Endodermal cell (in vitro differentiated cells): ENCODE results near the gene TPCN2. TPM values are rescaled to one million over a fixed set of nuclear protein-coding genes. Genes with fewer than 3 reads are reported as not detected.

Experiments used
- DNase-seq: peaks from one replicate; pipeline ENCODE4 v3.0.0-alpha.2; 2017
- H3K27ac ChIP-seq: 2 replicates; pipeline ENCODE4 v1.5.1; 2013; ENCODE audit warnings: mild to moderate bottlenecking, low read depth, low read length, moderate library complexity
- H3K27me3 ChIP-seq: 2 replicates; pipeline ENCODE4 v1.6.1; 2013; ENCODE audit warnings: mild to moderate bottlenecking, low read length, moderate library complexity; ENCODE audit not compliant: insufficient read depth, control insufficient read depth, poor library complexity, severe bottlenecking
- H3K36me3 ChIP-seq: 2 replicates; pipeline ENCODE4 v1.7.0; 2013; ENCODE audit warnings: mild to moderate bottlenecking, low read length, moderate library complexity; ENCODE audit not compliant: control insufficient read depth, insufficient read depth
- H3K4me1 ChIP-seq: one replicate; pipeline ENCODE4 v1.7.0; 2013; ENCODE audit warnings: low read length; ENCODE audit not compliant: control insufficient read depth, insufficient read depth
- H3K4me3 ChIP-seq: 2 replicates; pipeline ENCODE4 v1.5.1; 2013; ENCODE audit warnings: mild to moderate bottlenecking, low read length, moderate library complexity
- H3K9ac ChIP-seq: 2 replicates; pipeline ENCODE4 v1.6.1; 2013; ENCODE audit warnings: mild to moderate bottlenecking, low read length, moderate library complexity; ENCODE audit not compliant: poor library complexity, severe bottlenecking; ENCODE audit errors: extremely low read depth
- H3K9me3 ChIP-seq: 2 replicates; pipeline ENCODE4 v1.6.1; 2013; ENCODE audit warnings: mild to moderate bottlenecking, low read length, moderate library complexity; ENCODE audit not compliant: control insufficient read depth
- H3K27ac Mint-ChIP-seq: 2 replicates; pipeline ENCODE4 v1.8.0; 2020; ENCODE audit warnings: mixed read lengths
- H3K27me3 Mint-ChIP-seq: 2 replicates; pipeline ENCODE4 v1.8.0; 2021; ENCODE audit warnings: mild to moderate bottlenecking, mixed read lengths; ENCODE audit not compliant: insufficient read depth
- H3K36me3 Mint-ChIP-seq: 2 replicates; pipeline ENCODE4 v1.8.0; 2020; ENCODE audit warnings: low read depth, mixed read lengths
- H3K4me1 Mint-ChIP-seq: 2 replicates; pipeline ENCODE4 v1.8.0; 2020; ENCODE audit warnings: mixed read lengths
- H3K4me3 Mint-ChIP-seq: 2 replicates; pipeline ENCODE4 v1.8.0; 2020; ENCODE audit warnings: mild to moderate bottlenecking, moderate library complexity, mixed read lengths
- H3K9me3 Mint-ChIP-seq: 2 replicates; pipeline ENCODE4 v1.8.0; 2020; ENCODE audit warnings: mild to moderate bottlenecking, mixed read lengths
- WGBS, 2 experiments: methylation state at CpG; one replicate each; pipeline versions ENCODE4 v1.1.5 to v1.1.7; 2013; ENCODE audit warnings: missing lambda C conversion rate in 2 of 2, mixed read lengths in 1 of 2; ENCODE audit not compliant: insufficient coverage in 1 of 2, insufficient read length in 1 of 2; 5-methylcytosine and 5-hydroxymethylcytosine counted together
- total RNA-seq, 2 donors: library from RNA; stranded (reverse); fragmentation: NEBNext Ultra II Directional in 1 of 2; extraction: Animal tissue kit (Norgen Biotek cat#: 25700) in 1 of 2; gene quantifications; 2 replicates in 1 of 2; 3 replicates in 1 of 2; pipeline ENCODE4 v1.2.1, GENCODE V29; 2021
- TF ChIP-seq, protein P1 (sequence below): fragments of 200-600 bp; sonication (generic); conservative IDR thresholded peaks from 2 replicates; pipeline ENCODE4 v1.5.0; 2021; ENCODE audit warnings: antibody characterized with exemption, mild to moderate bottlenecking

The TPCN2 gene
- total RNA-seq, 2 donors from 2014 or later: 20.7 to 27.9 TPM

DNA sequence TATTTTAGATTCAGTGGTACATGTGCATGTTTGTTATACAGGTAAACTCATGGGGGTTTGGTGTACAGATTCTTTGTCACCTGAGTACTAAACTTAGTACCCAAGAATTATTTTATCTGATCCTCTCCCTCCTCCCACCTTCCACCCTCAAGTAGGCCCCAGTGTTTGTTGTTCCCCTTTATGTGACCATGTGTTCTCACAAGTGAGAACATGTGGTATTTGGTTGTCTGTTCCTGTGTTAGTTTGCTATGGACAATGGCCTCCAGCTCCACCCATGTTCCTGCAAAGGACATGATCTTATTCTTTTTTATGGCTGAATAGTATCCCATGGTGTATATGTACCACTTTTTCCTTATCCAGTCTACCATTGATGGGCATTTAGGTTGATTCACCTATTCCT is 113.8 kb downstream of the TPCN2 start:
- no peak overlapping the region for H3K4me3 ChIP-seq
- H3K9me3 Mint-ChIP-seq: peaks cover 5% of the 10 kb centered on the region

DNA sequence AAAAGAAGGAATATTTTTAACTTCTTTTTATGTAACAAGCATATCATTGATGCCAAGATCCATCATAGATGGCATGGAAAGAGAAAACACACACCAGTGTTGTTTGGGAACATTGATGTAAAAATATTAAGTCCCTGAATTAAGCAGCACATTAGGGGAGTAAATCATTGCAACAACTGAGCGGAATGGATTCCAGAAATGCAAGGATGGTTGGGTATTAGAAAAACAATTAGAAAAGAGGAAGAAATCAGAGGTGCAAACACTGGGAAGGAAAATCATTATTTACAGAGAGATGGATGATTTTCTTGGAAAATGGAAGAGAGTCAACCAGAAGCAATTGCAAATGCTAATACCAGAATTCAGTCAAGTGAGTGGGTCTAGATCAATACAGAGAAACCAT is 115.1 kb downstream of the TPCN2 start:
- TF ChIP-seq, protein P1, sequence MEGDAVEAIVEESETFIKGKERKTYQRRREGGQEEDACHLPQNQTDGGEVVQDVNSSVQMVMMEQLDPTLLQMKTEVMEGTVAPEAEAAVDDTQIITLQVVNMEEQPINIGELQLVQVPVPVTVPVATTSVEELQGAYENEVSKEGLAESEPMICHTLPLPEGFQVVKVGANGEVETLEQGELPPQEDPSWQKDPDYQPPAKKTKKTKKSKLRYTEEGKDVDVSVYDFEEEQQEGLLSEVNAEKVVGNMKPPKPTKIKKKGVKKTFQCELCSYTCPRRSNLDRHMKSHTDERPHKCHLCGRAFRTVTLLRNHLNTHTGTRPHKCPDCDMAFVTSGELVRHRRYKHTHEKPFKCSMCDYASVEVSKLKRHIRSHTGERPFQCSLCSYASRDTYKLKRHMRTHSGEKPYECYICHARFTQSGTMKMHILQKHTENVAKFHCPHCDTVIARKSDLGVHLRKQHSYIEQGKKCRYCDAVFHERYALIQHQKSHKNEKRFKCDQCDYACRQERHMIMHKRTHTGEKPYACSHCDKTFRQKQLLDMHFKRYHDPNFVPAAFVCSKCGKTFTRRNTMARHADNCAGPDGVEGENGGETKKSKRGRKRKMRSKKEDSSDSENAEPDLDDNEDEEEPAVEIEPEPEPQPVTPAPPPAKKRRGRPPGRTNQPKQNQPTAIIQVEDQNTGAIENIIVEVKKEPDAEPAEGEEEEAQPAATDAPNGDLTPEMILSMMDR: no peak
- Histone ChIP-seq H3K4me1 (no peaks in the 10 kb centered on the region), H3K9ac (no peak overlapping the region), H3K9me3 (peaks cover 9% of the 10 kb centered on the region), H3K27ac (no peak overlapping the region), H3K36me3 (no peaks in the 10 kb centered on the region), H3K27me3 (no peaks in the 10 kb centered on the region), H3K4me3 (no peak overlapping the region)
- Mint-ChIP-seq H3K4me3 (no peak overlapping the region), H3K27me3 (no peaks in the 10 kb centered on the region), H3K27ac (no peak overlapping the region), H3K9me3 (peaks cover 5% of the 10 kb centered on the region), H3K4me1 (no peaks in the 10 kb centered on the region), H3K36me3 (no peaks in the 10 kb centered on the region)
- 93 to 100% methylated on average over 1 of the region's 1 CpG for WGBS, 2 experiments
- no peak for DNase-seq

More for the DNA sequence above, 113.8 kb downstream of the TPCN2 start:
- Histone ChIP-seq H3K9me3 (peaks cover 9% of the 10 kb centered on the region), H3K36me3 (no peaks in the 10 kb centered on the region), H3K9ac (no peak overlapping the region), H3K4me1 (no peaks in the 10 kb centered on the region), H3K27me3 (no peaks in the 10 kb centered on the region), H3K27ac (no peak overlapping the region)
- no peak for DNase-seq
- Mint-ChIP-seq H3K4me1 (no peaks in the 10 kb centered on the region), H3K36me3 (no peaks in the 10 kb centered on the region), H3K27me3 (no peaks in the 10 kb centered on the region), H3K27ac (no peak overlapping the region), H3K4me3 (no peak overlapping the region)
- TF ChIP-seq, protein P1: no peak

DNA sequence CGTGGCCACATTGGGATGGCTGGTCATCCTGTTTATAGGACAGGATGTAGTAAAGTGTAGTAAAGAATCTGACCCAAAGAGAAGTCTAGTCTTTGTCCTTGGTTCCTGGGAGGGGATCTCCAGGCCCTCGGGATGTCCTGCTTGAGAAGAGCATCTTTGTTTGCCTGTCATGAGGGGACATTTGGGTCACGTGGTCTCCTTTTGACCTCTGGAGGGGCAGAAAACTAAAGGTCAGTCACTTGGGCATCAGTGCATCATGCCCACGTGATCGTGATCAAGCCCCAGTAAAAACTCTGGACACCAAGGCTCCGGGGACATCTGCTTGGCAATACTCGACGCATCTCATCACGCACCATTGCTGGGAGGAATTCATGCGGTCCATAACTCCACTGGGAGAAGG is 116.1 kb downstream of the TPCN2 start:
- H3K36me3 Mint-ChIP-seq: no peaks in the 10 kb centered on the region

More for the DNA sequence above, 116.1 kb downstream of the TPCN2 start:
- no peaks in the 10 kb centered on the region for H3K4me1 Mint-ChIP-seq
- no peak overlapping the region for H3K27ac Mint-ChIP-seq
- peaks cover 5% of the 10 kb centered on the region for H3K9me3 Mint-ChIP-seq
- Histone ChIP-seq H3K36me3 (no peaks in the 10 kb centered on the region), H3K4me1 (no peaks in the 10 kb centered on the region), H3K9me3 (peaks cover 9% of the 10 kb centered on the region), H3K9ac (no peak overlapping the region), H3K27ac (no peak overlapping the region), H3K27me3 (no peaks in the 10 kb centered on the region), H3K4me3 (no peak overlapping the region)
- TF ChIP-seq, protein P1: no peak
- DNase-seq: no peak
- H3K27me3 Mint-ChIP-seq: peaks cover 4% of the 10 kb centered on the region
- WGBS, 2 experiments: 80 to 85% methylated on average over 9 to 10 of the region's 10 CpGs
- no peak overlapping the region for H3K4me3 Mint-ChIP-seq
